Stimulated activated naive CD4-positive, alpha-beta T cell treated with Interleukin-2 at 50 U/mL for 16 hours (primary cell): ENCODE data around the gene ZDHHC8.

ENCODE experiments used
- DNase-seq: peaks from one replicate; lab custom pipeline; 2025; lab: John Stamatoyannopoulos, UW

Gene ZDHHC8, protein sequence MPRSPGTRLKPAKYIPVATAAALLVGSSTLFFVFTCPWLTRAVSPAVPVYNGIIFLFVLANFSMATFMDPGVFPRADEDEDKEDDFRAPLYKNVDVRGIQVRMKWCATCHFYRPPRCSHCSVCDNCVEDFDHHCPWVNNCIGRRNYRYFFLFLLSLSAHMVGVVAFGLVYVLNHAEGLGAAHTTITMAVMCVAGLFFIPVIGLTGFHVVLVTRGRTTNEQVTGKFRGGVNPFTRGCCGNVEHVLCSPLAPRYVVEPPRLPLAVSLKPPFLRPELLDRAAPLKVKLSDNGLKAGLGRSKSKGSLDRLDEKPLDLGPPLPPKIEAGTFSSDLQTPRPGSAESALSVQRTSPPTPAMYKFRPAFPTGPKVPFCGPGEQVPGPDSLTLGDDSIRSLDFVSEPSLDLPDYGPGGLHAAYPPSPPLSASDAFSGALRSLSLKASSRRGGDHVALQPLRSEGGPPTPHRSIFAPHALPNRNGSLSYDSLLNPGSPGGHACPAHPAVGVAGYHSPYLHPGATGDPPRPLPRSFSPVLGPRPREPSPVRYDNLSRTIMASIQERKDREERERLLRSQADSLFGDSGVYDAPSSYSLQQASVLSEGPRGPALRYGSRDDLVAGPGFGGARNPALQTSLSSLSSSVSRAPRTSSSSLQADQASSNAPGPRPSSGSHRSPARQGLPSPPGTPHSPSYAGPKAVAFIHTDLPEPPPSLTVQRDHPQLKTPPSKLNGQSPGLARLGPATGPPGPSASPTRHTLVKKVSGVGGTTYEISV

DNA sequence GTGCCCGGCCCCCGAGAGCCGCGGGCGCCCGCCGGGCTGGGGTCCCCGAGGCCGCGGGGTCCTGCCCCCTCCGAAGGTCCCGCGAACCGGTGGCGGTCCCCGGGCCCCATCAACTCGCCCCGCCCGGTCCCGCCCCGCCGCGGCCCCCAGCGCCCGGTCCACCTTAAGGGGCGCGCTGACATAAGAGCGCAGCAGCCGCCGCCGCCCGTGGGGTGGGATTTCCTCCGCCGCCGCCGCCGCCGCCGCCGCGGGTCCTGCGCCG, at the start of gene ZDHHC8:
TSS of gene ZDHHC8 (plus strand) at position 208 of the 262 bp plus-strand sequence. CDS start 144 bp downstream, outside the sequence.
- DNase-seq, result peak; percentile 44

DNA sequence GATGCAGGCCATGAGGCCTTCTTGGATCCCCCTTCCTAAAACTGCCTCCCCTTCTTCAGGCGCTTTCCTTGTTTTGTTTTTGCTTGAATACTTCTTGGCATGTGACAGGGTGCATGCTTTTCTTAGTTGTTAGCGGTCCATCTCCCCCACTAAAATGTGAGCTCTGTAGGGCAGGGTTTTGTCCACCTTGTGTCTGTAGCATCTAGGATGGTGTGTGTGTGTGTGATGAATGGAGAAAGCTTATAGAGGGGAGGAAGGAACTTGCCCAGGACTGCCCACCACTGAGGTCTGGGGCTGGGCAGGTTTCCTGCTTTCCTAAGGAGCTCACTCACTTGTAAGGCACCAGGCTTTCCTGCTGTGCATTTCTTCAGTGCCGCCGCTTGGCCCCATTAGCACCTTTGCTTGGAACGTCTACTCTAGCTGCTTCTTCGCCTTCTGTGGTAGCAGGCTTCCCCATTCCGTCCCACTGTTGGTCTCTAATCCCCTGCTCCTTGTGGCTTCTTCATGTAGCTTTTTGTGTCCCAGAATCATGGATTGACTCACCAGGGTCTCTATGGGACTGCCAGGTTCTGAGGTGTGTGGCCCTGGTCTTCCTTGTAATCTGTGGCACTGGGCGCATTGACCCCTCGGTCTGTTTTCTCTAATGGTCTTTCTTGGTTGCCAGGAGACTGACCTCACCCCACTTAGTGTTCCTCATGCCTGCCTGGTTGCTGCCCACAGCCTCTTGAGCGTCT, 48.3 kb upstream of the ZDHHC8 start:
- DNase-seq, result no peak

DNA sequence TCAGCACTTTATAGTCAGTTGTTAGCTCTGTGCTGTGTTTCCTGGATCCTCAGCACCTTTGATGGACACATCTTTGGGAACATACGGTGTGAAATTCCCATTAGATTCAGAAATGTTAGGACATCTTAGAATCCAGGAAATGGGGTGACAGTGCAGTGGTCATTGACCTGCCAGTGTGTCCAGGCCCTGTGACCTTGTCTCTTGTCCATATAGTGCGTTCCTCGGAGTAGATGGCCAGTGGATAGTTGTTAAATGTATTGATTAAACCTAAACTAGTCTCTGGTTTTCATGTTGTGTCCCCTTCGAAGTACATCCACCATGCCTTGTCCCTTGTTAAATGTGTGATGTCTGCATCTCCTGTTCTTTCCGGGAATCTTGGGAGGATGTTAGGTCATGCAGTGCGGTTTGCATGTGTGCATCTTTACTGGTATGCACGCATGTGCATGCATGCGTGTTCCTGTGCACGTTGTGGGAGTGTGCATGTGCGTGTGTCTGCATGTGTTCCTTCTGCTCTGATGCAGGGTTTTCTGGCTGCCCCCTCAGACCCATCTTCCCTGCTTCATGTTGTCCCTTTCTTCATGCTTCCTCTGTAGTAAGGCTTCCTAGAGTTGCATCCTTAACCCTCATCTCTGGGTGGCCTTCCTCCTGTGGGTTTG, 47.6 kb upstream of the ZDHHC8 start:
- no peak for DNase-seq

DNA sequence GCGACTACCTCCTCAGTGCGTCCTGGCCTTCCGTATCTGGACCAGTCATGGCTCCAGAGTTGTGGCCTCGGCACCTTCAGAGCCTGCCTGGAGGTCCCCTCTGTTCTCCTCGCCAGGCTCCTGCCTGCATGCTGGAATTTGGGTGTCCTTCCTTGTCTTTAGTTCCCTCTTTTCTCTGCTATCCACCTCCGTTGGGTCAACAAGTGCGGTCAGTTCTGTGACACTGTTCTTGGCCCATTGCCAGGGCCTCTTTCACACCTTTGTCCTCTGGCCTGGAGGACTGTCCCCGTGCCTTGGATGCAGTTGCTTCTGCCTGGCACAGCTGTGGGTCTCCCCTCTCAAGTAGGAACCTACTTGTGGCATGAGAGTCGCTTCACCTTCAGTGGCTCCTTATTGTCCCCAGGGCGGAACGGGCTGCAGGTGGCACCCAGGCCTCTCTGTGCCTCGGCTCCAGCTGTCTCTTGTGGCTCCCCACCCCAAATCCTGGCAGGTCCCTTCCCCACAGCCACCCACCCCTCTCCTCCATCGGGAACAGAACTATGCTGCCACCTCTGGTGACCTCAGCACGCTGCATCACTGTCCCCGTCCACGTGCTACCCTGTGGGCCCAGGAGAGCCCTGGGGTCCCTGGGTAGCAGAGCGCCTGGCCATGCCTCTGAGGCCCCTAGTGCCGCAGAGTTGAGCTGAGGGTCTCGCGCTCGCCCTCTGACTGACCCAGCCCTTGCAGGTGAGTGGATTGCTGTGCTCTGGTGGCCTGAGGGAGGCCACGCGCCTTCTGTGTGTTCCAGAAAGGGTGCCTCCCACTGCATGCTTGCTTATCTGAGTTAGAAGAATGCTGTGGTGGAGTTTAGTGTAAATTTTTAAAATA, 46.8 kb upstream of the ZDHHC8 start:
- DNase-seq, result no peak

DNA sequence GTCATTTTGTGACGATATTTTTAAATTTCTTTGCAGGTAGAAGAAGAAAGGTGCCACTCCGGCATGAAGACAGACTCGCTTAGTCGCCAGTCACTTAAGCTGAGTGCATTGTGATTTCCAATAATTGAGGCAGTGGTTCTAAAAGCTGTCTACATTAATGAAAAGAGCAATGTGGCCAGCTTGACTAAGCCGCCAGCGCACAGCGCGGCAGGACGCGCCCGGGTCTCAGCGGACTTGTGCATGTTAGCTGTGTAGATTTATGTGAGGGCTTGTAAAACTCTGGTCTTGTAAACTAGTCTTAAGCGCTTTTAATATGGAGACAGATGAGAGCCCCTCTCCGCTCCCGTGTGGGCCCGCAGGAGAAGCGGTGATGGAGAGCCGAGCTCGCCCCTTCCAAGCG, 46.0 kb upstream of the ZDHHC8 start:
- no peak for DNase-seq

DNA sequence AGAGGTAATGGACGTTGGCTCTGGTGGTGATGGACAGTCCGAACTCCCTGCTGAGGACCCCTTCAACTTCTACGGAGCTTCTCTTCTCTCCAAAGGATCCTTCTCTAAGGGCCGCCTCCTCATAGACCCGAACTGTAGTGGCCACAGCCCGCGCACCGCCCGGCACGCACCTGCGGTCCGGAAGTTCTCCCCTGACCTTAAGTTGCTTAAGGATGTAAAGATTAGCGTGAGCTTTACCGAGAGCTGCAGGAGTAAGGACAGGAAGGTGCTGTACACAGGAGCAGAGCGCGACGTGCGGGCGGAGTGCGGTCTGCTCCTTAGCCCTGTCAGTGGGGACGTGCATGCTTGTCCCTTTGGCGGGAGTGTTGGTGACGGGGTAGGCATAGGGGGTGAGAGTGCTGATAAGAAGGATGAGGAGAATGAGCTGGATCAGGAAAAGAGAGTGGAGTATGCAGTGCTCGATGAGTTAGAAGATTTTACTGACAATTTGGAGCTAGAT, 45.5 kb upstream of the ZDHHC8 start:
- no peak for DNase-seq

DNA sequence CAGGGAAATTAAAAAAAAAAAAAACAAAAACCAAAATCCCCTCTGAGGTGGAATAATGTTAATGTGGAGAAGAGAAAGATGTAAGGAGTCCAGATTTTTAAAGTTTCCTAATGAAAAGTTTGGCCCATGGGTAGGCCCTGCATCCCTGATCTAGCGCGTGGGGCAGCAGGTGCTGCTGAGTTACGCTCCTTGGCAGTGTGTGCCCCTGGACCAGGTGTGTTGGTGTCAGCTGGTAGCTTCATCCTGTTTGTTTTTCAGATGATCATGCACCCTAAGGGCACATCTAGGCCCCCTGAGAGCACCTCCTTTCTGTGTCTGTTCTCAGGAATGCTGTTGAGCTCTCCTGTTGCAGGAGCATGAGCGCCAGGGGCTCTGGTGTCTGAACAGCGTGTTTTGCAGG, 44.8 kb upstream of the ZDHHC8 start:
- DNase-seq, result no peak

DNA sequence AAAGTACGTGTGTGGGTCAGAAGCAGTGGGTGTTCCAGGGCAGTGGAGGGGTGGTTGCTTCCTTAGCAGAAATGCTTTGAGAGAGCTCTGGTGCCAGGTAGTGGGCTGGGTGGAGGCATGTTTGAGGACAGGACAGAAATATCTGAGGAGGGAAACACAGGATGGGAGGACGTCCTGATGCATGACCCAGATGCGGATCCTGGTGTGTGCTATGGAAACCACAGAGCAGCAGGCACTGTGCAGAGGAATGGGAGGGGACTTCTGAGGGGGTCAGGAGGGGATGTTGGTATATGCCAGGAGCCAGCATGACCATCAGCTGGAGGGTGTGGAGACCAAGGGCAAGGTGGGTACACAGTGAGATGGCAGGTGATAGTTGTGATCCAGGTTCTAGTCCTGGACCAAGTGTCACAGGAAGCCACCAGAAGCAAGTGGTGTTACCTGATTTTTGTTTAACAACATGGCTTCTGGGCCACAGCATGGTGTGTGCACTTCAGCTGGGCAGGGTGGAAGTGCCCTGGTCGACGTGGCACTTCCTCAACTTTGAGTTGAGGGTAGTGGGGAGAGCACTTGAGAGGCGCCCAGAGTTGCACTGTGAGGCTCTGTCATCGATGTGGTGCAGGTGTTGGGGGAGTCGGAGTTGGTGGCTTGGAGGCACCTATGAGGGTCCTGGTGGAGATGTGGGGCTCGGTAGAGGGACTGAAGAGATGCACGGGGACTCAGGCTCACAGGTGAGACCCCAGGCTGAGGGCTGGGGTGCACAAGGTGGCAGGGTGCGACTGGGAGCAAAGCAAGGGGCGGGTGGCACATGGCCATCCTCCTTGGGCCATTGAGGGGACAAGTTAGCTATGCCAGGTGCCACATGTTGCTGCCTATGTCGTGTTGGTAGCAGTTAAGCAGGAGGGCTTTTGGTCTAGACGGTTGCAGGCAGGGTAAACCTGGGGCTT, 44.0 kb upstream of the ZDHHC8 start:
- no peak for DNase-seq

DNA sequence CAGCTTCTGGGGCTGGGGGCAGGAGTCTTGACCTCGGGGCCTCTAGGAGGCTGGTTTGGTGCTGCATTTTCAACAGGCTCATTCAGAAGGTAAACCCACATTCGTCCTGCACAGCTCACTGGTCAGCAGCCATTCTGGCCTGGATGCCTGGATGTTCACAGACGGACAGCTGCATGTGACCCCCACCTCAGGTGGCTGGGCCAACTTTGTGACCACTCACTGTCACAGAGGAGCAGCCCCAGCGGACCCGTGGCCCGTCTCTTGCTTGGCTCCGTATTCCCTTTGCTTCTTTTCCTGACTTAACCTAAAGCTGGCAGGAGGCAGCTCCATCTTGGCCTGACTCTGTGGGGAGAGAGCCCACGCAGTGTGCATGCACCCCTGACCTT, 43.3 kb upstream of the ZDHHC8 start:
- no peak for DNase-seq

DNA sequence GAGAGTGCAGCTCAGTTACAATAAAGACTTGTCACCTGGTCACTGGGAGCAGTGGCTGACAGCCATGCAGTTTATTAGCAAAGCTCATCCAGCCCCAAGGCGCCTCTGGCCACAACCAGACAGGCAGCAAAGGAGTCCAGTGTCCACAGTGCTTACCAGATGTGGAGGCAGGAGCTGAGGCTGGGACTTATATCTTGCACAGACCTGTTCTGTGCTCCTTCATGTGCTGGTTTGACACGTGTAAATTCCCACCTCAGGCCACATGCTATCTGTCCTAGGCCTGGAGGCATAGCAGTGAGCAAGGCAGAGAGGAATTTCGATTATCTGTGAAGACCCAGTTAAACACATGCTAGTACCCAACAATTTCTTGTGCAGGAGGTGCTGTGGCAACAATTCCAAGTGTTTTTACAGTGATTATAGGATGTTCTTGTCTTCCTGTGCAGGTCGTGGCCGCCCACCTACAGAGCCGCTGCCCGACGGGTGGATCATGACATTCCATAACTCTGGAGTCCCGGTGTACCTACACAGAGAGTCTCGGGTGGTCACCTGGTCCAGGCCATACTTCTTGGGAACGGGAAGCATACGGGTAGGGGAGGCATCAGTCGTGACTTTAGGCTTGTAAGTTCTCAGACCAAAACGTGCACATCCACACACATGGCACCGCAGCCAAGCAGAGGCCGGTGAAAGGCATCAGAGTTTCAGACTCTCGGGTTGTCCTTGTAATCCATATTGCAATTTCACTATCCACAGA, 42.2 kb upstream of the ZDHHC8 start:
- no peak for DNase-seq

DNA sequence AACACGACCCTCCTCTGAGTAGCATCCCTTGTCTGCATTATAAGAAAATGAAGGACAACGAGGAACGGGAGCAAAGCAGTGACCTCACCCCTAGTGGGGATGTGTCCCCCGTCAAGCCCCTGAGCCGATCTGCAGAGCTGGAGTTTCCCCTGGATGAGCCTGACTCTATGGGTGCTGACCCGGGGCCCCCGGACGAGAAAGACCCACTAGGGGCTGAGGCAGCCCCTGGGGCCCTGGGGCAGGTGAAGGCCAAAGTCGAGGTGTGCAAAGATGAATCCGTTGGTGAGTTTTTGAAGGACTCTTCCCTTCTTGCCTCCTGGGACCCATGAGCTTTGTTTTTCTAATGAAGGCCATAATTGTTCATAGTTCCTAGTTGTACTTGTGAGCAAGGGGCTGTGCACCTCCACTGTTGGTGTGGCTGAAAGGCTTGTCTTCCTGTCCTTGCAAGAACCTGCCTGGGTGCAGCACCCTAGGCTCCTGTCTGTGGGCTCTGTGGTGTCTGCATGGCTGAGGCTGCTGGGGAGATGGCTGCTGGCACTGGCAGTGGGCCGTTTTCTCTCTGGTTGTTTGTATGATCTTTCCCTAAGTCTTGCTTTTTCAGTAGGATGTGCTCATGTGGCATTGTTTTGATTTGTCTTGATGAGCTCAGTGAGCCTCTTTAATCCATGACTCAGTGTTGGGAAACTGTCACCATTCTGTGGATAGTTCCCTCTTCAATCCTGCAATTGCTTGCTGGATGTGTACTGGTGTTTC, 41.5 kb upstream of the ZDHHC8 start:
- DNase-seq, result no peak

DNA sequence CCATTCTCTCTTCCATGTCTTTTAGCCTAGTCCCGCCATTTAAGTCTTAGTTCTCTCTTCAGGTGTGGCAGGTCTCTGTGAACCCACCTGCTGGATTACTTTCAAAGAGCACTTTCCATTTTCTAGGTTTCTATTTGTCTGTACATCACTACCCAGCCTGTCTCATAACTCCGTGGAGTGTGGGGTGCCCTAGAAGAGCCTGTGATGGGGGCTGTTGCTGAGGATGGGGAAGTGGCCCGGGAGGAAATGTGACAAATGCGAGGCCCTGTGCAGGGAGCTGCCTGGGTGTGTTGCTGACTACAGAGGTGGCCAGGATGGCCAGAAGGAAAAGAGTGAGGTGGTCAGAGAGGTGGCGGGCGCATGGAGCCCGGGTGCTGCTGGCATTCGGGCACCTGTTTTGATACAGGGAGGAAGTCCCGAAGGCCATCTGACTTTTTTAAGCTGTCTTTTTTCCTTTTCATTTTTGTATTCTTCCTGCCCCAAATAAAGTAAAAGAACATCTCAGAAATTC, 40.8 kb upstream of the ZDHHC8 start:
- no peak for DNase-seq

DNA sequence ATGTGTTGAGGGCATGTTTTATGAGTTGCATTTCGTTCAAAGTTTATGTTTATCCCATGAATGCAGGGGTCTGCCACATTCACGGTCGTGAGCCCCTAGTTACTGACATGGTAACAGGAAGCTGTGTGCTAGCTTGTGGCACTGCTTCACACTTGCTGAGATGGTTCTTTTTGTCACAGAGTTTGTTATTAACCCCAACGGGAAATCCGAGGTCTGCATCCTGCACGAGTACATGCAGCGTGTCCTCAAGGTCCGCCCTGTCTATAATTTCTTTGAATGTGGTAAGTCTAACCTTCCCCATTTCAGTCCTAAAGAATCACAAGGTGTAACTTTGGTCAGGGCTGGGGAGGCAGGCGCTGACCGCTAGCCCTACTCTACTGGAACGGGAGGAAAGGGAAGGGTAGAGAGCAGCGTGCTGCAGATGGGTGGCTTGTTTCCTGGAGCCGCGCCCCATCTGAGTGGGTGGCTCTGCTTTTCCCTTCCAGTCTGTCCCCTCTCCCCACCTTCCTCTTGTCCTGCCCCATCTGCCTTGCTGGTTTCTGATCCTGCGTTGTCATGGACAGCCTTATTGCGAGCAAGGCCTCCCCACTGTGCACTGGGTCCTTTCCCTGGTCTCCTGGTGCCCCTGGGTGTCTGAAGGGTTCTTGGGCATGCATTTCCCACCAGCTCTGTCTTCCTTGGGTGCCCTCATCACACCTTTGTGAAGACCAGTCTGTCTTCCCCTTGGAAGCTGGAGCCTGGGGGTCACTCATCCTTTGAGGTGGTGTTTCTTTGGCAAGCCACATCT, 39.7 kb upstream of the ZDHHC8 start:
- DNase-seq, result no peak

DNA sequence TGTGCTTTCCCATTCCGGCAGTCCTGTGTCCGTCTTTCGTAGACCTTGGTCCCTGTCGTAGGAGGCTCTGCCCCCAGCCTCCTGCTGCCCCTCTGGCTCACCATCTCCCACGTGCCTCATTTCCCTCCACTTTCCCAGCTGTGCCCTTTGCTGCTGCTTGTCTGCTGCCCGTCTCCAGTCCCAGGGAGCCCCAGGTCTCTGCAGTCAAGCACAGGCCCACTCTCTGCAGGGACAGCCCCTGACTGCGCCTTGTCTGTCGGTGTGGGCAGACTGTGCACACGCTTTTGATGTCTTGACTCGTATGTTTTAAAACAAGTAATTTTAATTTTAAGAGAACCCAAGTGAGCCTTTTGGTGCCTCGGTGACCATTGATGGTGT, 39.1 kb upstream of the ZDHHC8 start:
- DNase-seq, result no peak

DNA sequence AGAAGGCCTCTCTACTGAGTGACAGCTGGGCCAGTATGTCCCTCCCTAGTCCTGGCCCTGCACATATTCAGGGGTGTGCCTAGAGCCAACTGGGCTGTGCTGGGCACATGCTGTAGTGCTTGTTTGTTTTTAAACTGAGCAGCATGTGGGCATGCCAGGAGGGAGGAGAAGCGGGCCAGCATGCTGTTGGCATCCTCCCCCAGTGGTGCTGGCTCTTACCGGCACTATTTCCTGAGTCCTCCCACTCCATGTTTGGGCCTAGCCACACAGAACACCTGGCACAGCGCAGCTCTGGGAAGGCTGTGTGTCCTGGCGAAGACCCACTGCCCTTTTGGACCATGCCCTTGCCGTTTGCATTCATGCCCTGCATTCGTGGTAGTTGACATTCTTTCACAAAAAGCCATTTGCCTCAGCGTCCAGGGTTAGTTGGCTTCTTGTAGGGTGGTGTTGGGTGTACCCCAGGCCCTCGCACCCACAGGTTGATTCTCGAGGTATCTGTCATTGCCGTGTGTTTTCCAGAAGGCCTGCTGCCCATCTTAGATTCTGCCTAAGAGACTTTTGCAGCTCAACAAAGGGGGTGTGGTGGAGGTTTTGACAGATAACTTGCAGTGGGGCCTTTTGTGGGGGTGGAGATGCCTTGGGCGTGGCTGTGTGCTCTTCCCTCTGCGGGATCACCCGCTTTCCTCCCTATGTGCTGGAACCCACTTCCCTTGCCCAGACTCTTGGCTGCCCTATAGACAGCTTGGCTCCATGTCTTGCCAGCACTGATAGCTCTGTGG, 38.0 kb upstream of the ZDHHC8 start:
- no peak for DNase-seq

DNA sequence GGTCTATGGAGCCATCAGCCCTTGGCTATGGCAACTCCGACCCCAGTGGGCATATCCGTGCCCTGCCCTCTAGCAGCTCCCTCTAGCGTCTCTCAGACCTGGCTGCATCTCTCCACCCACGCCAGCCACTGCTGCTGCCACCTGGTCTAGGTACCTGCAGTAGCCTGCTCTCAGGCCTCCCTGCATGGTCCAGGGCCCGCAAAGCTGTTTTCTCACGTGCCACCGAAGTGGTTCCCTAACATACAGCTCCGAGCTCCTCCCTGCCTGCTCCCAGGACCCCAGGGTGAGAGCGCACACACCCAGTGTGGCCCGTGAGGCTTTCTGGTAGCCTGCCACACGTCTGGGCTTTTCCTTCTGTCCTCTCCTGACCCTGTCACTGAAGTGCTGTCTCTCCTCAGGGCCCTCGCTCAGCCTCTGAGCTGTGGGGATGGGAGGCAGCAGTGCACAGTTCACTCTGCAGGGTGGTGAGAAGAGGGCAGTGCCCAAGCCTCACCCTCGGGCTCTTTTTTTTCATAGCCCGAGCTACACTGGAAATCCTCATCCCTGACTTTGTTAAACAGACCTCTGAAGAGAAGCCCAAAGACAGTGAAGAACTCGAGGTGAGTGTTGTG, 37.3 kb upstream of the ZDHHC8 start:
- no peak for DNase-seq
